AG09319 (cell line): ENCODE measurements around the gene DLX3.
A peak's percentile ranks its signal among the peaks of the same experiment; 100 is the strongest.

Source experiments
- DNase-seq: peaks from one replicate; pipeline ENCODE4 v3.0.0-alpha.2; 2010; ENCODE audit warnings: low read depth; ENCODE audit errors: extremely low read depth
- CTCF ChIP-seq: IDR thresholded peaks from 2 replicates; pipeline ENCODE4 v1.5.1; 2011; ENCODE audit warnings: low read depth, mild to moderate bottlenecking, inconsistent platforms, low read length, moderate library complexity

DLX3 gene

GRCh38 chr17:49969134-49969759 is 25.8 kb downstream of the DLX3 start, which contains the start of gene DLX4:
DLX4 (plus strand) TSS chr17:49969190; CDS start chr17:49969469, 279 bp downstream.
- DNase-seq: no peak
- TF ChIP-seq CTCF: no peak

- TF ChIP-seq CTCF: no peak
- peak; percentile 19 for DNase-seq
Observed at GRCh38 chr17:49968405-49969133, 26.5 kb downstream of the DLX3 start.

GRCh38 chr17:49967621-49968404 is 27.2 kb downstream of the DLX3 start:
- no peak for DNase-seq
- no peak for TF ChIP-seq CTCF

GRCh38 chr17:49967205-49967604 is 27.8 kb downstream of the DLX3 start:
- DNase-seq: no peak
- no peak for TF ChIP-seq CTCF

- TF ChIP-seq CTCF: no peak
Observed at GRCh38 chr17:49966767-49967166, 28.3 kb downstream of the DLX3 start.

GRCh38 chr17:49965524-49965909 is 29.5 kb downstream of the DLX3 start:
- DNase-seq: no peak
- TF ChIP-seq CTCF: no peak

More at GRCh38 chr17:49966767-49967166, 28.3 kb downstream of the DLX3 start:
- no peak for DNase-seq
